AG20443 (cell line): Measurements from ENCODE around the gene ABHD16B.
A peak's percentile ranks its signal among the peaks of the same experiment; 100 is the strongest.

Source experiments
- DNase-seq: peaks from one replicate; pipeline ENCODE4 v3.0.0; 2012; ENCODE audit warnings: low spot score, mixed read lengths

Gene ABHD16B

DNA sequence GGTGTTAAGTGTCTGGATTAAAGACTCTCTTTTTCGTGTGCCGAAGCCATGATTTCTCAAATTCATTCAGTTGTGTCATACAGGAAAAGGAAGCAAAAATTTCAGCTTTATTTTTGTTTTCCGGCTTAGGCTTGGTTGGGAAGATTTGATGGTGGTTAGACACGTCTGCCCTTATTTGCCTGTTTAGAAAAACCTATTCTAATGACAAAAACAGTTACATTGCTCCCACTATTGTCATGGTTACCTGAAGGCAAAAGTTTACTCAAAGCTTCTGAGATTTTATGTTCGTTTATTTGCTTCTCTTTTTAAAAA is 34.6 kb downstream of the ABHD16B start:
- DNase-seq, result no peak

DNA sequence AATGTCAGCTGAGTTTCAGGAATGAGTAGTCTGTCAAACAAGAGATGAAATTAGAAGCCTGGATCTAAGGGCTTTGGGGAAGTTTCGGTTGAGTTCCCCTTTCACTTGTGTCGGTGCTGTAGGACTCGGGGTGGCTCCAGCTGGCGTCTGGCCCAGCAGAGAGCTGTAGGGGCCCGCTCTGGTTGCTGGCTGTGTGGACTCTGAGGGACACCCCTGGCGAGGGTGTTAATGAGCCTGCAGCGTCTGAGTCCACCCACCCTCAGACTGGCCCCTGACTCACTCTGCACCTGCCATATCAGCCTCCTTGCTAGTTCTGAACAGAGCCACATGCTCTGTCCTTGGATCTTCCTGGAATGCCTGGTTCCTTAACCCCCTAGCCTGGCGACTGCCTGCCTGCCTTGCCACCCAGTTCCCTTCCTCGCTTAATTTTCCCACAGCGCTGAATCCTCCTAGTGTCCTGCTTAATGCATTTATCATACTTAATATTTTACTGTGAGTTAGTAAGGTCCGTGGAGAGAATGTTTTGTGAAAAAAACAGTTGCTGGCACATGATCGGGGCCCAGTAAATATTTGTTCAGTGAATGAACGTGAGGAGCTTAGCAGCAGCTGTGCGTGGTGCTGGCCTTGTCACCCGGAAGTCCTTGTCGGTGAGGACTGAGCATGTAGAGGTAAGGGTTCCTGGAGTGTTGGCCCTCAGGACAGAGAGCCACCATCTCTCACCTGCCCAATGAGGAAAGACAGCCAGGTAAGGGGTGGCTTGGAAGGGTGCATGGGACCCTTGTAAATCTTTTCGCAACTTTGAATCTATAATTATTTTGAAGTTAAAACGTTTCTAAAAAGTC is 35.2 kb downstream of the ABHD16B start:
- peak; percentile 40 for DNase-seq

DNA sequence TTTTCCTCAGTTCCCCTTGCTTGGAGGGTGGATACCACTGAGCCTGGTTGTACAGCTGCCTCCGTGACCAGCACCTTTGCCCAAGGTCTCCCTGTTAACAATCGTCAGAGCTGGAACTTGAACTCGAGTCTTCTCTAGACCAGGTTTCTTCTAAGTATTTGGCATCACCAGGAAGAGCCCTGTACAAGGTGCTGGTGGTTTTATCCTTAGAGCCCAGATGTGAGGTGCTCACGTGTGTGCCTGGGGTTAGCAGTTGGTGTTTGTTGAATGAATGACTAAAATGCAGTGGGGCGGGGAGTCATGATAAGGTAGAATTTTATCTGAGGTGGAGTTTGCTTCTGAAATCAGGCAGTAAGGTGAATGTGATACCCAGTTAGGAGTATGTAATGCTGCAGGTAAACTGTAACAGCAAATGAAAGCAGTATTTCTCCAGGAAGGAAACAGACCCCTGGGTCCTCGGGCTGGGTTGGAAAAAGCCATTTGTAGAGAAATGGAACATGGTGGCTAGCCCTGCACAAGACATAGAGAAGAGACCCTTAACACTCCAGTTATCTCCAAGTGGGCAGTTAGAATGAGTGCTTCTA is 36.8 kb downstream of the ABHD16B start:
- no peak for DNase-seq

DNA sequence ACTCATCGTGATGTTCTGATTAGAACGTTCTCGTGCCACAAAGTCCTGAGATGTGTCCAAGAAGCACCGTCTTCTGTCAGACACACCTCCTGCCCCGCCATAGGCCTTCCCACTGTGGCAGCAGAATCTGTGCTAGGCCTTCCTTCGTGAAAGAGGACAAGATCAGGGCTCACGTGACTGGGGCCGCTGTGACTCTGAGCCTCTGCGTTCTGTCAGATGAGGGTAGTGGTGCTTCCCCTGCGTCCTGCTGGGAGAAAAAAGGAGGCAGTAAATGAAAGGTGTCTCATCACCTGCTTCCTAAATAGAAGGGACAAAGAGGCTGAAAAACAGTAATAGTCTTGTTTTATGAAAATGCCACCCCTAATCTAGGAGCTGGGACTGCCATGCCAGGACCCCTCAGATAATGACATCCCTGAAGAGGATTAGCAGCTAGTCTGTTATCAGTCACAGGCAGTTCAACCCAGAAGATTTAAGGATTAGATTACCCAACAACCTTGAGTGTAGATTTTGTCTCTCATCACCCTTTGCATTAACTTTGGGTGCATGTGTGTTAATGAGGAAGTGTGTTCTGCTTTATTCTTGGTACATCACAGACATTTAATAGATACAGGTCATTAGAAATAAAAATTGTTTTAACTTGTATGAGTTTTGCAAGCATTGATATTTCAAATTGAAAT is 37.7 kb downstream of the ABHD16B start:
- DNase-seq, result no peak

DNA sequence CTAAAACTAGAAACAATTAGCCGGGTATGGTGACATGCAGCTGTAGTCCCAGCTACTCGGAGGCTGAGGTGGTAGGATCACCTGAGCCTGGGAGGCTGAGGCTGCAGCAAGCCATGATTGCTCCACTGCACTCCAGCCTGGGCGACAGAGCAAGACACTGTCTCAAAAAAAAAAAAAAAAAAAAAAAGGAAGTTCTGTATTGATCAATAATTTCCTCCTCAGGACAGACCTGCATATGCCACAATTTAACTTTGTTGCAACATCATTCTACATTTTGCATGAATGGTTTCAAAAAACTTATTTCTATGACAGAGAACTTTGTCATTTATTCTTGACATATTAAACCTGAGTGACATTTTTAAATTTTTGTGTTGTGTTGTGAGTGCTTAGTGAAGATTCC is 39.1 kb downstream of the ABHD16B start:
- no peak for DNase-seq

DNA sequence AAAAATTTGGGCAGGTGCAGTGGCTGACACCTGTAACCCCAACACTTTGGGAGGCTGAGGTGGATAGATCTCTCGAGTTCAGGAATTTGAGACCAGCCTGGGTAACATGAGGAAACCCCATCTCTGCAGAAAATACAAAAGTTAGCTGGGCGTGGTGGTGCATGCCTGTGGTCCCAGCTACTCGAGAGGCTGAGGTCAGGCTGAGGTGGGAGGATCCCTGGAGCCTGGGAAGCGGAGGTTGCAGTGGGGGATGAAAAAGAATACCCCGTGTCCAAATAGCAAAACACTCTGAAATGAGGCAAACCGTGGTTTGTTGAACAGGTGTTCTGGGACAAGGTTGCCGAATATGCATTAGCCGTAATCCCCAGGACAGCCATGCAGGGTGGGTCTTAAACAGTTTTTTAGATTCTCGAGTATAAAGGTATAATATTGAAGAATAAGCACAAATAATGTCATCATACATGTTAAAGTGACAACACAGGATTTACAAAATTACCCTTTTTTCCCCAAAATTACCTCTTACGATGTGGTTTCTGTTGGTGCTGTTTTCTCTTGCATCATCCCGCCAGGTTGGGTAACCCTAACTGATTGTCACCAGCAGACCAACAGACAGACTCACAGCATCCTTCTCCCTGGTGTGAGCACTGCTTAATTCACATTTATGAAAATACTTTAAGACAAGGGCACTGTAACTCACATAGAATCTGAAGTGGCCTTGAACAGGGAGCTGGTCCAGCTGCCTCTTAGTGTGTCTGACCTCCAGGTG is 42.7 kb downstream of the ABHD16B start:
- no peak for DNase-seq

DNA sequence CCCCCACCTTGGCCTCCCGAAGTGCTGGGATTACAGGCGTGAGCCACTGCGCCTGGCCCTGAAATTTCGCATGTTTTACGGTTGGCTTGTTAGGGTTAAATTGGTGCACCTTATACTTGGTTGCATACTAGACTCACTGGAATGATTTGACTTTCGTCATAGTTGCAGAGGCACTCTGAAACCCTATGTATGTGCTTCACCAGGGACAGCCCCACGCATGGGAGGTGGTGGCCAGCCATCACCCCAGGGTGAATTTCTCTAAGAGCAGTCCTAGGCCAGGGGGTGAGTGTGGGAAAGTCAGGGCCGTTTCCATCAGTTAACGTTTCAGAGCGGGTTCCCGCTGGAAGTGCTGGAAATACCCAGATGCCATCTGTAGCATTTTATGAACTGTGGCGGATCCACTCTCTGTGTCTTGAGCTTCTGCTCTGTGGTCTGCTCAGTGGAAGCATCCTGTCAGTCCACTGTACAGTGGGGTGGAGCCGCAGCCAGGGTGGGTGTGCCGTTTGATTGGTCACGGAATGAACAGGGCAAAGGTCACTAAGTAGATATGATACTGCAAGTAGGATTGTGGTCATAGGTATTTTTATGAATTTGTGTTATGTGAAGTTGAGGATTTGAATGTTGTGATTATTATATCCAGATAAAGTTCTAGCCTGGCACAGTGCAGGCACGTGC is 46.8 kb downstream of the ABHD16B start:
- DNase-seq, result no peak

DNA sequence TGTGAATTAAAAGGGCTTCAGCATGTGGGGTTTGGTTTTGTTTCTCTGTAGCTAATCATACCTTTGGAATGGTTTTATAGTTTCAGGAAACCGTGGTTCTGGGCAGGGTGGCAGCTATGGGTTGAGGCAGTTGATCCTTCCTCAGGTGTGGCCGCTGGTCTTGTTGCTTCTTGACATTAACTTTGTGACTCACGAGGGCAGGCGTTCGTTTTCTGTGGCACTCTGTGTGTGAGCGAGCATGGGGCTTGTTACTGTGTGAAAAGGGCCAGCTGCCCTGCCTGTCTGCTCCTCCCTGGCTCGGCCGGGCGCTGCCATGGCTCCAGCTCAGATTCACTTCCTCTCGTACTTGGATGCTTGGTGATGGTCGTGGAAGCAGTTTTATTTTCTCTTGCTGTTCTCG is 49.9 kb downstream of the ABHD16B start:
- peak; percentile 73 for DNase-seq
